GM12864 (cell line): Measurements from ENCODE around the gene CARMIL1.

Source experiments
- DNase-seq: peaks from one replicate; pipeline ENCODE4 v3.0.0-alpha.2; 2011; ENCODE audit warnings: low read depth
- H3K4me3 ChIP-seq: 2 replicates; pipeline ENCODE4 v1.5.1; 2011; ENCODE audit warnings: mild to moderate bottlenecking, low read depth, low read length, control low read depth
- TF ChIP-seq, protein P1 (sequence below): IDR thresholded peaks from 2 replicates; pipeline ENCODE4 v1.5.1; 2011; ENCODE audit warnings: low read depth, mild to moderate bottlenecking, moderate library complexity, low read length, control low read depth, inconsistent platforms; ENCODE audit errors: missing control alignments

CARMIL1 gene

DNA sequence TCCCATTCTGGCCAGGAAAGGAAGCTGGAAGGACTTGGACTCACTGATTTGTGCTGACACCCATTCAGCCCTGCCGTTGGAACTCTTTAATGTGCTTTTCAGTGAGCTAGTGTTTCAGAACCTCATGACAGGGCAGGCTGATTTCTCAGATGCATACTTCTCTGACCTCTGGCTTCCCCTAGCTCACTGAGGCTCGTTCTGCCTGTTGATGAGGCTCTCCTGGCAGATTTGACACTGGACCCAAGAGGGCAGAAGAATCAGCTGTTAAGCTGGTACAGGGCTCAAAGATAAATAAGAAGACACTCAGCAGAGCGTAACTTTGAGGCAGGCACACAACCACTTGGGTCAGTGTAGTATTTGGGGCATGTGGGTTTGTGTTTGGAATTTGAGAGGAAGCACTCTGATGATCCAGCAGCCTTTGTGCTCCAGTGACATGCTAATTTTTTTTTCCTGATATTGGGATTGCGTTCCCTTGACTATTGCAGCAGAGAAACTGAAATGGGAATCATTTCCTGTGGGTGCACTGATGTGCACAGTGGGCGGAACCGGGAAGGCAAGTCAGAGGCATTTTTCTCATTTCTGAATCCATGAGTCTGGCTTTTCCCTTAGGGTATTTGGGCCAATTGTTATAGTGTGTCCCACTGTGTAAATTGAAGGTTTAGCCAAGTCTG is 80.2 kb downstream of the CARMIL1 start:
- no peak overlapping the region for H3K4me3 ChIP-seq

DNA sequence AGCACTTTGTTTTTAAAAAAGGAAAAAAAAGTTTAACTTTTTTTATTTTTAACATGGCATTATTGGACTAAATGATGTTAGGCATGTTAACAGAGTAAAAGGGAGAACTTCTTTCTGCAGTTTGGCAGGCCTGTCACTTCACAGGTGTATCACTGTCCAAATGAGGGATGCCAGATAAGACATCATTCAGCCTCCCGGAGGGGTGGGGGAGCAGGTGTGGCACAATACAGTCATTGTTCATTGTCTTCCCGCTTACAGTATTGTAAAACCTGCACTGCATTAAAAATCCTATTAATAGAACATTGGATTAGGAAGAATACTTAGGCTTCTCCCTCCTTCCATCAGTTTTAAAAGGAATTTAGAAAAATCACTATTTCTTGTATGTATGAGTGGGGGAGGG is 80.7 kb downstream of the CARMIL1 start:
- H3K4me3 ChIP-seq: no peak overlapping the region
- DNase-seq: no peak
- TF ChIP-seq, protein P1, sequence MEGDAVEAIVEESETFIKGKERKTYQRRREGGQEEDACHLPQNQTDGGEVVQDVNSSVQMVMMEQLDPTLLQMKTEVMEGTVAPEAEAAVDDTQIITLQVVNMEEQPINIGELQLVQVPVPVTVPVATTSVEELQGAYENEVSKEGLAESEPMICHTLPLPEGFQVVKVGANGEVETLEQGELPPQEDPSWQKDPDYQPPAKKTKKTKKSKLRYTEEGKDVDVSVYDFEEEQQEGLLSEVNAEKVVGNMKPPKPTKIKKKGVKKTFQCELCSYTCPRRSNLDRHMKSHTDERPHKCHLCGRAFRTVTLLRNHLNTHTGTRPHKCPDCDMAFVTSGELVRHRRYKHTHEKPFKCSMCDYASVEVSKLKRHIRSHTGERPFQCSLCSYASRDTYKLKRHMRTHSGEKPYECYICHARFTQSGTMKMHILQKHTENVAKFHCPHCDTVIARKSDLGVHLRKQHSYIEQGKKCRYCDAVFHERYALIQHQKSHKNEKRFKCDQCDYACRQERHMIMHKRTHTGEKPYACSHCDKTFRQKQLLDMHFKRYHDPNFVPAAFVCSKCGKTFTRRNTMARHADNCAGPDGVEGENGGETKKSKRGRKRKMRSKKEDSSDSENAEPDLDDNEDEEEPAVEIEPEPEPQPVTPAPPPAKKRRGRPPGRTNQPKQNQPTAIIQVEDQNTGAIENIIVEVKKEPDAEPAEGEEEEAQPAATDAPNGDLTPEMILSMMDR: no peak

More for the DNA sequence above, 80.2 kb downstream of the CARMIL1 start:
- DNase-seq: no peak
- TF ChIP-seq, protein P1: no peak

DNA sequence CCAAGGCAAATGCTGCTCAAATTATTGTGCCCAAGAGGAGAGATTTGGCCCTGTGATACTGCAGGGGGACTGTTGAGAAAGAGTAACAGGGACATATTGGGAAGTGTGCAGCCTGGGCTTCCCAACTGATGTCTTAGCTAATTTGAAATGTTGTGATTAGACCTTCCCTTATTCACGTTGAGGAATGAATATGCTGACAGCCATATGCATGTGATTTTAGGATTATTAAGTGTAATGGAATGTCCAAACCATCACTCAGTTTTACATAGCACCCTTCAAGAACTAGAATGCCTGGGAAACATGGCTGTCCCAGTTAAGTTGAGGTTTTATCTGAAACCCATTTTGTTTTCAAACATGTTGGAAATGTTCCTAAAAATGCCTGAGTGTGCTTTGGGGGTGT is 81.4 kb downstream of the CARMIL1 start:
- DNase-seq: no peak
- TF ChIP-seq, protein P1: no peak
- no peak overlapping the region for H3K4me3 ChIP-seq

DNA sequence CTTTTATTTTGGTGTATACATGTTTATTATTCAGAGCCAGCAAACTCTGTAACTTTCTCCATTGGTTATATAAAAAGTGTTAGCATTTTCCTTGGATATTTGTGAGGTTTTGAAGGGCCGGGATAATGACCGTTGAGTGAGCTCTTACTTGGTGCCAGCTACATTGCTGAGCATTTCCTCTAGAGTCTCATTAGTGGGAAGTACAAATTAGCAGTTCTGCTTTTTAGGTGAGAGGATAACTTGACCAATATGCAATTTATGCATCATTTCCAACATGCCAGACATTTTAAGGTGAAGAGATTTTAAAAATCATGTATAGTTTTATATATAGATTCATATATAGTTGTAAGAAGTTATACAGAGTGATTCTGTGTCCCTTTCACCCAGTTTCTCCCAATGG is 84.3 kb downstream of the CARMIL1 start:
- no peak overlapping the region for H3K4me3 ChIP-seq
- DNase-seq: no peak
- TF ChIP-seq, protein P1: no peak

DNA sequence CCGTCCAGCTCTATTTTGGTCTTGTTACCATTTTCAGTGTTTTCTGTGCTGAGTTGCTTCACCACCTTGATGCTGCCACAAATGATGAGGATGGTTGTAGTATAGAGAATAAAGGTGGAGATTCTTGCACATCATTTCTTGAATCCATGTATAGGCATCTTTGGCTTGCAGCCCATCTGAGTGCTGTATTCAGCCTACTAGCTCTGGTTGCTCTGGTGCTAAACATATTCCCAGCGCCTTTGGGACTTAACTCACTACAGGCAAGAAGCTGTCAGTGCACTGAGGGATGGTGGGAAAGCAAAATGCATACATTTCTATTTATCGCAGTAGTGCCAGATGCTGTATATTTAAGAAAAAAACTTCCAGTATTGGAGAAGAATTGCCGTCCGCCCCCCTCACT is 86.0 kb downstream of the CARMIL1 start:
- TF ChIP-seq, protein P1: no peak
- no peak for DNase-seq
- no peak overlapping the region for H3K4me3 ChIP-seq

DNA sequence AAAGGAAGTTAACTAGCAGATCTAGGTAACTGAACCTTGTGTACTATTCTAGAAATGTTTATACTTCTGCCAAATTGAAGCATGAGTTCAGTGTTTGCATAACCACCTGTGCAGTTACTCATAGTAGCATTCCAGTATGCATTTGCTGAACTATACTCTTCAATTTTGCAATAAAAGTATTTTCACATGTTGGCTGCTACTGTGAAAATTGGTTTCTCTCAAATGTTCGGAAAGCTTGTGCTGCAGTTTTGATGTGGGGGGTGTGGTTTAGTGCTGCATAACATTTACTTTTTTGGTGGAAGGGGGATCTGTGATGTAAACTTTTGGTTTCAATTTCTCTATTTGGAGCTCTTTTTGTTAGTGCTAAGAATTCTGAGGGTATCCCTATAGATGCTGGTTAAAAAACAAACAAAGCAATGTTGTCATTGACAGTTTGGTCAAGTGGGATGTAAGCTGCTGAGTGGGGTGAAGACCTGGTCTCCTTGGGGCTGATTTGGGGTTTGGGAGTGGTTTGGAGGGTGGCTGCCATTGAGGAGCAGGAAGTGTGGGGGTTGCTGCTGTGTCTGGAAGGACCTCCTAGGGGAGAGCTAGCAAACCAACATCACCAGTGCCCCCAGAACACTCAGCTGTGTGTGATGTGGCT is 87.8 kb downstream of the CARMIL1 start:
- DNase-seq: no peak
- TF ChIP-seq, protein P1: no peak
- peak overlapping the region; percentile 7; the same call in 1 of the 2 replicates for H3K4me3 ChIP-seq

DNA sequence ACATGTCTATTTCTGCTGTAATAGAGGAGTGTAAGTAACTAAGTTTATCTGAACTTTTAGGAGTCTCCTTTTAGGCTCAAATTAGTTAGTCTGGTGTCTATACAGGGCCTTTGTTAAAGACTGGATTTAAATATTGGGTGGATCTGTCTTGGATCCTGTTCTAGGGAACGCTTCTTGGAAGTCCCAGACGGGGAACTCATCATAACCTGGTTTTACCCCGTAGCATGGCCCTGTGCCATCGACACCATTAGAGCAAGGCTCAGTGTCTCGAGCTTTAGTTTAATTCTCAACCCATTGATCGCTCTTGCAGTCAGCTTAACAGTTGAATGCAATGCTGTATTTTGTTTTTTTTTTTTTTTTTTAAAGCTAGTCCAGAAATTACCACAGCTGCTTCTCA is 89.9 kb downstream of the CARMIL1 start:
- no peak for DNase-seq
- TF ChIP-seq, protein P1: no peak
- no peak overlapping the region for H3K4me3 ChIP-seq
